NT2/D1 (cell line): ENCODE results near the gene SLC30A7.

Experiments used
- SUZ12 ChIP-seq: IDR thresholded peaks from 2 replicates; pipeline ENCODE4 v1.6.1; 2011; ENCODE audit not compliant: insufficient read length, insufficient read depth; ENCODE audit errors: extremely low read depth
- YY1 ChIP-seq: IDR thresholded peaks from 2 replicates; pipeline ENCODE4 v1.6.1; 2011; ENCODE audit not compliant: insufficient read length, insufficient read depth

GRCh38 chr1:100952104-100952745 is 56.3 kb downstream of the SLC30A7 start:
- TF ChIP-seq YY1 (no peak), SUZ12 (no peak)
